Stimulated activated CD8-positive, alpha-beta memory T cell treated with anti-CD3 and anti-CD28 coated beads, Interleukin-4, amount 100 ng/mL, for 24 hours (primary cell): ENCODE data around the gene CLIC6.

Experiments
- DNase-seq: peaks from one replicate; pipeline ENCODE4 v3.0.0-alpha.2; 2020; ENCODE audit warnings: low read depth

The CLIC6 gene

DNA sequence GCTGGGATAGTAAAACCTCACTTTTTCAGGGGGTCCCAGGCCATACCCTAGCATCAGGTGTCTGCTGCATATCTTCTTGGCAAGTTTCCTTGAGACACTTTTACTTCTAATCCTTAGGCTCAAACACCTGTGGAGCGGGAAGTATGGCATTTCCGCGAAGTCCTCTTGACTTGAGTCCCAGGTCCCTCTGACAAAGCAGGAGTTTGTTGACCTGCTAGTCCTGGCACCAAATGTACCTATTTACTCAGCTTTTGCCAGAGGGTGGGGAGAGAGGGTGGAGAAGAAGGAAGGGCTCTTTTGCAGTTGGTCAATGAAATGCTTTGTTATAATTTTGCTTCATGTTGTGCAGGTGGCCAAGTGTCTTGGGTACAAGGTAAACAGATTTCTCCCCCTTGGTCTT lies 59.7 kb downstream of the CLIC6 start:
- DNase-seq, result no peak

DNA sequence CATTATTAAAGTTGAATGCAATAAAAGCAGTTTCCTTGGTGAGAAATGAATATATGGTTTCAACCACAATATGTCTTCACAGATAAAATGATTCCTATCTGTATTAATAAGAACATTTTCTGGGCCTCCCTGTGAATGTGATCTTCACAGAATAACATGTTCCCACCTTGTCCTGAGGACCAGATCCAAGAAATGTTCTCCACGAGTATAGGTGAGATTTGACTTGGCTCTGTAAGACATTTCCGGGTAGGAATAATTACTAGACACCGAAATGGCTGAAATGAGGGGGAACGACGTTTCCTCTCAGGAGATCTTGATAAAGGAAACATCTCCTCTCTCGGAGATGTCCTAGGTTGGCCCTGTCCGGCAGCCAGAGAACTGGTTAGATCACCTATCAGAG lies 61.4 kb downstream of the CLIC6 start:
- no peak for DNase-seq

DNA sequence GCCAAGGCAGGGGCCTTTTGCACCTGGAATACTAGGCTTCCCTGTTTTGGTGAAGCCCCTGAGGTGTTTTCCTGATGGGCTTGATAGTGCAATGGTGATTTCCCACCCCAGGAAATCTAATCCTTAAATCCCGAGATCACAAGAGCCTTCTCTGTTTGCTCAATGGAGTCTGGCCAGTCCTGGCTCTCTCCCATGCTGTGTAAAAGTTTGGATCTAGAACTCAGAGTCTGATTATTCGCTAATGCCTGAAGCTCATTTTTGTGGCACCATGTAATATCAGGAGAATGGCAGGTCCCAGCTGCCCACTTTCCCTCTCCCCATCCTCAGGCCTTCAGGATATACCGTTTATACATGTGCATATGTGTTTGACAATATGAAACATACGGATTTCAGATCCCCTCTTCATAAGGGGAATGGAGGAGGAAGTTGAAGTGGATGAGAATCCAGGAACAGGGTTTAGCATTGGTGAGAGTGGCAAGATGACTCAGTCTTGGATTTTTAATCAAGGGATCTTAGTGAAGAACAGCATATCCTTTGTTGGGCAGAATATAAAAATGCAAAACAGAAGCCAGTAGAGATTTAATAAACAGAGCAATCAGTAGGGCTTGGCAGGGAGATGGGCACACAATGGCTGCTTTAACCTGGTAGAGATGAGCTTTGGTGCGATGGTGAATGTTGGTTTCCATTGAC lies 62.1 kb downstream of the CLIC6 start:
- DNase-seq, result no peak

DNA sequence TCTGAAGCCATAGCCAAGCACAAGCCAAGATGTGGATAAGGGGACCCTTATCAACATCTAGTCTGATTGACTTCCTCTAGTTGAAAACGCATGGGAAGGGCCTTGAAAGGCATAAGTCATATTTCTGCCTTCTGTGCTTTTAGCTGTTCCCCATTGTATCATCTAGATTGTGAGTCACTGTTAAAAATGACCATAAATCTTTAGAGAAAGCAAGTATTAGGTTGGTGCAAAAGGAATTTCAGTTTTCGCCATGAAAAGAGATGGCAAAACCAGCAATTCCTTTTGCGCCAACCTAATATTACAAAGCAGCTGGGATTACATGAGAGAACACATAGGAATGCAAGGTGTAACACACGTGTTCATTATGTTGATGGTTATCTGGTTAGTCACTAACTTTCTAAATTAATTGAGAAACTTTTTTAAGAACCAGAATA lies 63.6 kb downstream of the CLIC6 start:
- DNase-seq, result no peak

DNA sequence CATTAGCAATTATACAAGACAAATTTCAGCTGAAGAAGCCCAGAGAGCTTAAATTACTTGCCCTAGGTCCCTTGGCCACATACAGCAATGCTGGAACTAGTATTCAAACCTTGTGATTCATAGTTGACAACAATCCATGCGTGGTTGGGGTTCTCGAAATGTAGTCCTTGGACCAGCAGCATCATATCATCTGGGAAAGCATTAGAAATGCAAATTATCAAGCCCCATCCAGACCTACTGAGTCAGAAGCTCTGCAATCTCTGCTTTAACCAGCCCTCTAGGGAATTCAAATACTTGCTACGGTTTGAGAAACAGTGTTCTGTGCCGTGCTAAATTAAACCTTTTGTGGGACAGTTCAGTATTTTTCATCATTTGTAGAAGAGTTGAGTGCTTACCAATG lies 65.1 kb downstream of the CLIC6 start:
- DNase-seq, result no peak

DNA sequence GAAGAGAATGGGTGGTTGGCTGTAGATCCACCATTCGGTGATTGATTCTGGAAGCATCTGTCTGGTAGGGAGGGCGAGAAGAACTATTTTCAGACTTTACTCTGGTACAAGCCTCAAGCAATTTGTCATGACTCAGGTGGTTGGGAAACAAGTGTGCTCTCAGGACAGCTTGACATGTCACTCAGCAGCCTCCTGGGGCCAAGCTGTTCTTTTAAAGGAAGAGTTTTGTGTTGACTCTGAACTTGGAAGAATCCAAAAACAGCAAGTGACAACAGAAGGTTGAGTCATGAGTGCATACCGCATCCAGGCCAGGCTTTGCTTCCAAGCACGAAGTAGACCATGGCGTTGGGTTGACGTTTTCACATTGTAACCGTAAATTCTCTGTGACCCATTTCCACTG lies 65.9 kb downstream of the CLIC6 start:
- no peak for DNase-seq

DNA sequence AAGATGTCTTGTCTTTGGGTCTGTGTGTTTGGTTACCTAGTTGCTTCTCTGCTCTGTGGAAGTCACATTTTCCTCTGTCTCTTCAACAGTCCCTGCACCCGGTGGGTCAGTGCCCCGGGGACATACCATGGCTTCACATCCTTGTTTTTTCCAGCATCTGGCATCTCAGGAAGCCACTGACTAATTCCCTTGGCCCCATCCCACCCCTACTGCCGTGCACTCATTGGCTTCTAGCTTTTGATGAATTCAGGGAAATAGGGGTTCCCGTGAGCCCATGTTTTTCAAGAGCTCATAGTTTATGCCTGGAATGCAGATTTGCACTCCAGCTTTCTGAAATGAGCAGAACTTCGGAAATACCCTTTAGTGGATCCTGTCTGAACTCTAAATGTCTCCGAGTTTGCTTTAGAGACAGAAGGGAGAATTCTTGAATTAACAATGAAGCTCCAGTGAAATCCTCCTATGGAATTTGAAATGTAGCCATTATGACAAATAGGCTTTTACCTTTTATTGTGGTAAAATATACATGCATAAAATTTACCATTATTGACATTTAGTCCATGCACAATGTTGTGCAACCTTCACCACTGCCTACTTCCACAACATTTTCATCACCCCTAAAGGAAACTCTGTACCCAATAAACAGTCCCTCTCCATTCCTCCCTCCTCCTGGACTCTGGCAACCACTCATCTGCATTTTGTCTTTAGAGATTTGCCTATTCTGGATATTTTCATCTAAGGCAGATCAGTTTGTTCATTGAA lies 67.5 kb downstream of the CLIC6 start:
- no peak for DNase-seq

DNA sequence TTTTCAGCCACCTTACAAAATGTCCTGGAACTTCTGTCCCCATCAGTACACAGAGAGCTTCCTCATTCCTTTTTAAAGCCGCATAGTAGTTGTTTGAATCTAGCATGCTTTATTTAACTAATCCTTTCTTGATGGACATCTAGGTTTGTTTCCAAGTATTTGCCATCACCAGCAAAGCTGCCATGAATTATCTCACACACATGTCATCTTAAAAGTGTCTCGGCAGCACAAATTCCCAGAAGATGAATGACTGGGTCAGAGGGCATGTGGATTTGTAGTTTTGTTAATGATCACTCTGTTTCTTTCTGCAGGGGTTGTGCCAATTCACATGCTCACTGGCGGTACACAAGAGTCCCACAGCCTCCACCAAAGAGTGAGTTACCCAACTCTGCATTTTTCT lies 68.3 kb downstream of the CLIC6 start:
- DNase-seq, result no peak

DNA sequence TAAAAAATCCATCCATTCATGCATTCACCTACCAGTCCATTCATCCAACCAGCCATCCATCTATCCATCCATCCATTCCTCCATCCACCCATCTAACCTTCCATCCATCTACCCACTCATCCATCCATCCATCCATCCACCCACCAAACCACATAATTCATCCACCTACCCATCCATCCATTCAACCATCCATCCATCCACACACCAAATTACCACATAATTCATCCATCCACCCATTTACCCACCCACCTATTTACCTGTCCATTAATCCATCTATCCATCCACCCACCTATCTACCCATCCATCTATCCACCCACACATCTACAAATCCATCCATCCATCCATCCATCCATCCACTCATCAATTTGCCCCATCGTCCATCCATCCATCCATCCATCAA lies 71.4 kb downstream of the CLIC6 start:
- DNase-seq, result no peak

DNA sequence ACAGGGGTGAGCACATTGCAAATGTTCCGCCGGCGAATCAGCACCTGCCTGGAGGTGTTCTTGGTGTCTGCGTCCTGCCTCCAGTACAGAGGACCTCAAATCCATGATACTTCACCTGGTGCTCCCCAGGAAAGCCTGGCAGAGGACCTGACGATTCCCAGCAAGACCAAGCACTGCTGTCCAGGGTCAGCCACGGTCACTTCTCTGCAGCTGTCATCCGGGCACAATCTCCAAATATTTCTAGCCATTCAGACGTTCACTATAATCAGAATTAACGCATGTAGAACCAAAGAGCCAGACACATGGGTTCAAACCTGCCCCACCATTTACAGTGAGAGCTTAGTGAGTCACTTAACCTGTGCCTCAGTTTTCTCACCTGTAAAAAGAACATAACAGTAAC lies 74.5 kb downstream of the CLIC6 start:
- no peak for DNase-seq

DNA sequence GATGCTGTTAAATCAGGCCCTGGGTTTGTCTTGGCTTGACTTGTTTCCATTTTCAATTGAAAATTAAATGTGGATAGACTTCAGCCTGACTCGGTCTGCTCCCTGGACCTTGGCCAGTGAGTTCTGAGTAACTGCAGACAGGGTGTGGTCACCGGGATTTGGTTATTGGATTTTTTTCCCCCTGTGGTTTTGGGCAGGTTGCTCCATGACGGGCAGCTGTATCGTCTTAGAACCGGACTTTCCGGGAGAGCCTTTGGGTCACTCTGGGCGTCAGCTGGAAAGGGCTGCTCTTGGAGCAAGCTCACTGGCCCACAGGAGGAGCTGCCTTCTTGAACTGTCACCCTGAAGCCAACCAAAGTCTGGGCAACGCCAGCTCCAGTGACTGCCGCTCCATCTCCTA lies 75.0 kb downstream of the CLIC6 start:
- no peak for DNase-seq

DNA sequence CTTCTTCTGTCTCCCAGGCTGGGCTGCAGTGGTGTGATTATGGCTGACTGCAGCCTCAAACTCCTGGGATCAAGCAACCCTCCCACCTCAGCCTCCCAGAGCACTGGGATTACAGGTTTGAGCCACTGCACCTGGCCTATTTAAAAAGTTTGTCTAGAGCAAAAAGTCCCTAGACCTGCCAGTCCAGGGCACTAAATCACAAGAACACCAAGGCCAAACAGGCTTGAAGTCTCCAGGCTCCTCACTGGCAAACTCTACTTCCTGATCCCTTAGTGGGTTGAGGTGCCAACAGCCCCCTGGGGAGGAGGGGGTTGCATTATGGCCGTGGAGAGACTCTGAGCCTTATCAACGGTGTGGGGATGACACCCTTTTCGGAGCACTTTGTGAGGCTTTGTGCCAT lies 76.0 kb downstream of the CLIC6 start:
- no peak for DNase-seq

DNA sequence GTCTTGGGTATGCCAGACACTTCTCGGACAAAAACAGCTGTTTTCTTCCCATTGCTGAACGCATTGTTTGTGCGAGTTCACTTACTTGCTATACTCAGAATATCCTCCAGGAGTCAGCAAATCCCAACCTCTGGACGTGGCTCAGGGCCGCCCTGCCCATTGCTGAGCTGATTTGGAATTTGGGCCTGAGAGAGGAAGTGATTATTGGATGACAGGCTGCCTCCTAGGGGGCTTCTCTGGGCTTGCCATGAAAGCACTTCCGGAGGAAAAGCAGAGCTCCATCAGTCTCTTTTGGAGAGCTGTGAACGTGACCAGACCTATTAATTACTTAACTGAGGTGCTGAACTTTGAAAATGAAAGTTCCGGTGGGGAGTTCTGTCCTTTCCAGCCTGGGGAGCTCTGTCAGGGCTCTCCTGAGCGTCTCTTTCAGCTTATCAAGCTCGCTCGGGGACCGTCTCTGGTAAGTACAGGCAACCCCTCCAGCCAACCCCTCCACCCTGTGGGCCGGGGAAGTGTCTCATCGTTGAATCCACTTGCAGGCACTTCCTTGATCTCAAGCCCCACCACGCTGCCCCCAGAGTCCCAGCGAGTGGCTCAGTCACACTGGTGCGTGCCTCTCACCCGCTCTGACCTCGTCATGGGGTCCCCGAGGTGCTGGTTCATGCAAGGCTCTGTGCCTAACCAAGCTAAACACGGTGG lies 76.9 kb downstream of the CLIC6 start:
- peak; percentile 24 for DNase-seq

DNA sequence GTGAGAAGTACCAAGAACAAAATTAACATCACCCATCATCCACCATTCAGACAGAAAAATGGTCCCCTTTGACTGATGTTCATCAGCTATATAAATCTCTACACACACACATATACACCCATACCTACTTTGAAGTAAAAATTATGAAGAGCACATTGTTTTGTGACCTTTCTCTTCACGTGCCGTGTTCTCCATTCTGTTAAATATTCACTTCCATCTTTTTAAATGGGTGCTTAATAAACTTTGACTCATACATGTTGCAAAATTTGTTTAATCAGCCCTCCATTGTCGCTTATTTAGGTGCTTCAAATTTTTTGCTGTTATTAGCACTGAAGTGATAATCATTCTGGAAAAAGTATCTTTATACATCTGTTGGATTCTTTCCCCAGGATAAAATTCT lies 80.1 kb downstream of the CLIC6 start:
- DNase-seq, result no peak

DNA sequence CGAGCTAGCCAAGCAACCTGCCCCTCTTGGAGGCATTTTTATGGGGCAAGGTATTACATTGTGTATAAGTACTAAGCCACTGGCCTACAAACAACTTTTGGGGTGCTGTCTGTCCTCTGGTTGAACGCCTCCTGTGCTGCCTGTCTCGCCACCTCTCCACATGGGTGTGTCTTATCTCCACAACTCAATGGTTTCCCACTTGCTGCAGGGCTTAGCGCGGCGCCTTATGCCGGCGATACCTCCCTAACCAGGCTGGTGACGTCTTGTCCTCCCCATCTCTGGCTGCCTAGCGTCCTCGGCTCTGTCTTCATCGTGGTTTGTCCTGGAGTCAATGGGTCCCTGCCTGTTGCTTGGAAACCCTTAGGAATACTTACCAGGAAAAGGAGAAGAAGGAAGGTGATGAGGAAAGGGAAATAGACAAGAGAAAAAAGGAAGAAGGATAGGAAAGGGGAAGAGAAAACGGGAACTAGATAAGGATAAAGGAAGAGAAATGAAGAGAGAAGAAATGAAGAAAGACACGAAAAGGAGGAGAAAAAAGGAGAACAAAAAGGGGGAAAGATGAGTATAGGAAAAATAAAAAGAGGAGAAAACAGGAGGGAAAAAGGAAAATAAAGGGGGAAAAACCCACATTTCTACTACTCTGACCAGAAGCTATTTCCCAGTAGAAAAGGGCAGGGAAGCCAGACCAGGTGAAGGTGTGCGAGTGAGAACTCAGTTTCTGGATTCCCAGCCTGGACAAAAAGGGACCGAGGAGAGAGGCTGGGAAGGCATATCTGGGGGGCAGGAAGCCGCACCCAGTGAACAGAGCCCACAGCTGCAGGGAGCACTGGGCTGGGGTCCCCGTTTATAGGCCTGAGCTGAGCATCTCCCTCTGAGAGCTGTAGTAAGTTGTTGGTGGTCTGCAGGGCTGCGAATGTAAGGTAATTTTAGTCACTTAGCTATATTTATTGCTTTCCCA lies 86.2 kb downstream of the CLIC6 start:
- no peak for DNase-seq

DNA sequence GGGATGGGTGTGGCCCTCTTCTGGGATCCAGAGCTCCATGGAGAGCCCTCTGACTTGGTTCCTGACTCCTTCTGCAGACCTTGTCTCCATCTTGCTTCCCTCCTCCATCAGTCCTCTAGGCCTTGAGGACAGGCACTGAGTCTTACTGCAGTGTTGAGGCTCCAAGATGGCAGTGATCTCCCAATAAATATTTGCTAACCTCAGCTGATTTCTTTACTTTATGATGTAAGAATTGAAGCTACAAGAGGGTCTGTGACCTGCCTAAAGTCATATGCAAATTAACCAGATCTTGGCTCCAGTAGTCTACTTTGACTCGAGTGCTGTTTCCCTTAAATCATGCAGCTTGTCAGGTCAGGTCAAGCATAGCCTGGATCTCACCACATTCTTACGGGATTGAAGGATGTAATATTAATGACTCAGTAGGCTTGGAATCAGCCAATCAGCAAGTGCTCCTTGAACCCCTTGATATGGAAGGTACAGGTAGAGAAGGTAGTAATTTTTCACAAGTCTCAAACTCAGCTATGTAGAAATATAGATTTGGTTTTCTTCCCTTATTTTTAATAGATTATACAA lies 93.0 kb downstream of the CLIC6 start:
- DNase-seq, result no peak

DNA sequence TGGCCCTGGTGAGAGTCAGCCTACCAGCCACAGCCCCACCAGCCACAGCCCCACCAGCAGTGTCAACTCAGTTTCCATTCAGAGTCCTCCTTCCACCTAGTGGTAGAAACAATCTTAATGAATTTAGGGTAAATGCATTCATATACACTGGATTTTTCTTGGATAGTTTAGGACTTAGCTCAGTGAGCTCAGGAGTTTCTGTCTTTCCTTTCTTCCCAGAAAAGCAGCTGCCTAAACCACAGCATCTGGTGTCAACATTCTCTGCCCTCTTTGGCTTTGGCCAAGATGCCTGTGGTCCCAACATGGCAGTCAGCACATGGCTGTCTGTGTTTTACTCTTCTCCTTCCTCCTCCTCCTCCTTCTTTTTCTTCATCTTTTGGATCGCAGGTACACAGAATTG lies 94.0 kb downstream of the CLIC6 start:
- no peak for DNase-seq

DNA sequence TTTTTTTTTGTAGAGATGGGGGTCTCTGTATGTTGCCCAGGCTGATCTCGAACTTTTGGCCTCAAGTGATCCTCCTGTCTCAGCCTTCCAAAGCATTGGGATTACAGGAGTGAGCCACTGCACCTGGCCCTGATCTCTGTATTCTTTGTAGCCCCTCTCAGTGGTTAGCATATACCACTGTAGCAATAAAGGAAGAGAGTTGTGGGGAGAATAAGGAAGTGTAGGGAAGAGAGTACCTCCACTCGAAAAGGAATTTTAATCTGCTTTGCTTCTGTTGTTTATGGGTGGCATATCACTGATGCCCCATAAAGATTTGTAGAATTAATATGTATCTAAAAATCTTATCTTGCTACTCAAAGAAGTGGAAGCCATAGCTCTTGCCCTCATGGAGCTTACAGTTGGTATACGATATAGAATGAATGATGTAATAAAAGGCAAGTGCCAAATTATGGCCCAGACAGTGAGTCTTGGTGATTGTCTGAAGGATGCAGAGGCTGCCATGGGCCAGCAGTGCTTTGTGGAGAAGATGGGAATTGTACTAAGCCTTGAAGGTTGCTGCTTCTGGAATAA lies 96.0 kb downstream of the CLIC6 start:
- no peak for DNase-seq

DNA sequence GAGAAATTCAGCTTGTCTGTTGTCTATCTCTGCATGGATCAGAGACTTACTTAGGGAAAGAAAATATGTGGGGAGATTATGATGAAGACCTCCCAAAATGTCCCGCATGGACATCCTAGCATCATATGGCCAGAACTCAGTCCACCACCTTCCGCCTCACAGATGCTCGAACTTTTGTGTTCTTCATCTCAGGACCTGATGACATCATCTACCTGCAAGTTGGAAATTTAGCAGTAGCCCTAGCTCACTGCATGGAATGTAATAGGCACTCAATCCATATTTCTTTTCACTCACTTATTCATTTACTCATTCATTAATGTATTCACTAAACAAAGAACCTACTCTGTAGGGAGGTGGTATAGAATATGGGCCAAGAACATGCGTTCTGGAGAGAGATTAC lies 96.8 kb downstream of the CLIC6 start:
- DNase-seq, result no peak

DNA sequence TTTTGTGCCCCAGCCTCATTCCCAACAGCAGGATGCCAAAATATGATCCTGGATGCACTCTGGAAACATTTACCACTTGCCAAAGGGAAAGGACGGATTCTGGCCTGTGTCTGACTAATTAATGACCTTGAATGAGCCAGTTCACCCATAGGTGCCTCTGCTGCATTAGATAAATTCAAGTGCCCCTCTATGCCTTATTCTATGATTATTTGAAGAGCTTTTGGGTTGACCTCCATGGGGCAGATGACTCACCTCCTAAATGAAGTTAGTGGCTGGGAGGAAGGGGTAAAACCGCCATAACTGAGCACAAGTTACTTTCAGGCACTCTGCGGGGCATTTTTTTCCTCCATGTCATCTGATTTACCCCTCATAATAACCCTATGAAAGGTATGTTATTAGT lies 98.1 kb downstream of the CLIC6 start:
- DNase-seq, result no peak
